ENCODE results near the gene C3. TPM values are rescaled to one million over a fixed set of nuclear protein-coding genes. Genes with fewer than 3 reads are reported as not detected.

The C3 gene
- total RNA-seq, 4 donors from 2014 or later: 393 to 1,020 (median 677) TPM

- TF ChIP-seq POLR2AphosphoS5 (IDR thresholded peaks at IDR 0.05) (no peak), EP300 (IDR thresholded peaks at IDR 0.05) (no peak), CTCF (IDR thresholded peaks at IDR 0.05) (no peak)
- intact Hi-C loops (cut with DNase I): no loop called here
- no peak for DNase-seq (ENCODE audit: extremely low spot score)
Observed at GRCh38 chr19:6705931-6706632, 14.4 kb downstream of the C3 start.

DNA sequence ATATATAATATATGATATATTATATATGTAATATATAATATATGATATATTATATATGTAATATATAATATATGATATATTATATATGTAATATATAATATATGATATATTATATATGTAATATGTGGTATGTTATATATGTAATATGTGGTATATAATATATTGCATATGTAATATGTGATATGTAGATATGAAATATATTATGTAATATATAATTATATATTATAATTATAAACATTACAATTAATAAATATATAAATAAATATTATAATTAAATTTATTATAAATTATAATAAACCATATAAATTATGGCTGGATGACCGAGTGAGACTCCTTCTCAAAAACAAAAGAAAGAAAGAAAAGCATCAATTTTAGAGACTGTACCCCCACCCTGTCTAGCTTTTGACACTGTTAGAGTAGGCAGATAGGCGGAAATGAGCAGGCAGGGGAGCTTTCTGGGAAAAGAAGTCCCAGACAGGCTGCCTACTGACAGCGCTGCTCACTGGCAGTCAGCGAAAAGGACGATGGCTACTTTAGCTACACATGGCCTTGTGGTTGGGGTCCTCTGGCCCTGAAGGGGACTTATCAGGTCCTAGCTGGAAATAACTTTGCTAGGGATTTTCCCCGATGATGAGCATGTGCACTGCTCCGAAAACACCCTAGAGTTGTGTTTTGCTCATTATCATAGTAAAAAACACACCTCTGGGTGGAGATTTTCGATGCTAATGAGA lies 19.7 kb downstream of the C3 start:
- H3K4me3 ChIP-seq: no peak overlapping the region
- DNase-seq (ENCODE audit: extremely low spot score): no peak
- TF ChIP-seq CTCF (IDR thresholded peaks at IDR 0.05): no peak
- no peak for TF ChIP-seq EP300 (IDR thresholded peaks at IDR 0.05)
- TF ChIP-seq POLR2A (IDR thresholded peaks at IDR 0.05; ENCODE audit: low read depth): no peak
- no peak for TF ChIP-seq POLR2AphosphoS5 (IDR thresholded peaks at IDR 0.05)
- no peak overlapping the region for H3K27ac ChIP-seq (replicated peaks in 1 of 4)
- no peaks in the 10 kb centered on the region for H3K4me1 ChIP-seq
- H3K27me3 ChIP-seq: peaks cover 0 to 10% (median 0%) of the 10 kb centered on the region in 4 donors
- no peaks in the 10 kb centered on the region for H3K9me3 ChIP-seq
- peaks cover 0 to 14% (median 0%) of the 10 kb centered on the region in 4 donors for H3K36me3 ChIP-seq
- intact Hi-C loops (cut with DNase I): no loop called here
- 87% methylated on average over 8 of the region's 8 CpGs for WGBS

More at GRCh38 chr19:6705931-6706632, 14.4 kb downstream of the C3 start:
- Histone ChIP-seq H3K4me1 (peaks cover 0 to 9% (median 2%) of the 10 kb centered on the region in 4 donors), H3K36me3 (peaks cover 0 to 12% (median 7%) of the 10 kb centered on the region in 4 donors), H3K27ac (replicated peaks in 1 of 4) (no peak overlapping the region), H3K27me3 (peaks cover 0 to 53% (median 5%) of the 10 kb centered on the region in 4 donors), H3K4me3 (no peak overlapping the region), H3K9me3 (no peaks in the 10 kb centered on the region)
- WGBS: 81% methylated on average over 11 of the region's 11 CpGs

DNA sequence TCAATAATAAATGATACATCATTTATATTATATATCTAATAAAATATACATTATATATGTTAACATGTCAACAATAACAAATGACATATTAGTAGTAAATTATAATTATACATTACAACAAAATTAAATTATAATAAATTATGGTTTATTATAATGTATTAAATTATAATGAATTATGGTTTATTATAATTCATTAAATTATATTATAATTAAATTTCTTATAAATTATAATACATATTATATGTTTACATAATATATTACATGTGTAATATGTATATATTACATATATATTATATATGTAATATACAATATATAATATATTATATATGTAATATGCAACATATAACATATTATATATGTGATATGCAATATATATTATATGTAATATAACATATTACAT lies 20.5 kb downstream of the C3 start:
- DNase-seq (ENCODE audit: extremely low spot score): no peak
- intact Hi-C loops (cut with DNase I): no loop called here
- TF ChIP-seq EP300 (IDR thresholded peaks at IDR 0.05) (no peak), POLR2A (IDR thresholded peaks at IDR 0.05; ENCODE audit: low read depth) (no peak), POLR2AphosphoS5 (IDR thresholded peaks at IDR 0.05) (no peak), CTCF (IDR thresholded peaks at IDR 0.05) (no peak)
- no peak overlapping the region for H3K27ac ChIP-seq (replicated peaks in 1 of 4)
- peaks cover 0 to 14% (median 0%) of the 10 kb centered on the region in 4 donors for H3K36me3 ChIP-seq
- H3K9me3 ChIP-seq: no peaks in the 10 kb centered on the region
- no peaks in the 10 kb centered on the region for H3K4me1 ChIP-seq
- no peak overlapping the region for H3K4me3 ChIP-seq
- H3K27me3 ChIP-seq: peaks cover 0 to 10% (median 0%) of the 10 kb centered on the region in 4 donors

DNA sequence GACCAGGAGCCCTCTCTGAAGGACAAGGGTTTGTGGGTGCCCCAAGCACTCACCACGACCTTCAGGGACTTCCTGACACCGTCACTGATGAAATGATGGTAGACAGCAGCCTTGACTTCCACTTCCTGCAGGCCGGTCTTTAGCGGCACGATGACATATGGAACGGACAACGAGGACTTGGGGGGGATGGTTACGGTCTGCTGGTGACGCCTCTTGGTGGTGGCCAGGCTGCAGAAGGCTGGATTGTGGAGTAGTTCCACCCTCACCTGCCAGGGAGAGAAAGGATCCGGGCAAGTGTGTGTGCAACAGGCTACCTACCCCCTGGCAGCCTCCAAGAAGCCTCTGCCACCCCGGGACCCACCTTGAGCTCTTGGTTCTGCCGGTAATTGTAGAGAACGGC lies 23.2 kb downstream of the C3 start:
- Histone ChIP-seq H3K4me3 (no peak overlapping the region), H3K27ac (replicated peaks in 1 of 4) (no peak overlapping the region), H3K4me1 (no peaks in the 10 kb centered on the region), H3K9me3 (no peaks in the 10 kb centered on the region), H3K27me3 (peaks cover 0 to 27% (median 0%) of the 10 kb centered on the region in 4 donors), H3K36me3 (peaks cover 0 to 23% (median 4%) of the 10 kb centered on the region in 4 donors)
- 76% methylated on average over 12 of the region's 13 CpGs for WGBS
- intact Hi-C loops (cut with DNase I): no loop called here
- no peak for DNase-seq (ENCODE audit: extremely low spot score)
- TF ChIP-seq POLR2A (IDR thresholded peaks at IDR 0.05; ENCODE audit: low read depth): no peak

DNA sequence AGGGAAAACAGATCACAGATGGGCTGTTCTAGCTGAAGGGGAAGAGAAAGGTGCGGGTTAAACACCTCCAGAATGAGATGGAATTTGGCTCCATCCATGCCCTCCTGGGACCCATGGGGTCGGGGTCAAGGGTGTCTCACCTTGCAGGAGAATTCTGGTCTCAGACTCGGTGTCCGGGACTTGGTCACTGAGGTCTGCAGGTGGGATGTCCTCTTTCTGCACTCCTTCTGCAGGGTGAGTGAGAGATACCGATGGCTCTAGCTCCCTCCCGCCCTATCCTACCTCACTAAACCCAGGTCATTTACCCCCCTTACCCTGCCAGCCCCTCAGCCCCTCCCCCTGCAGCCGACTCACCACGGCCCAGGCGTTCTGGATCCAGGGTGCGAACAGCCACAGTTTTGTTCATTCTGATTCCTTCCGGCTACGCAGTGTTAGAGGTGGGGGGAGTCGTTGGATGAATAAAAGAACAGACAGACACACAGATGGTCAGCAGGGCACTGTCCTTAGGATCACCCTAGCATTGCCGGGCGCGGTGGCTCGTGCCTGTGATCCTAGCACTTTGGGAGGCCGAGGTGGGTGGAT lies 24.1 kb downstream of the C3 start:
- Histone ChIP-seq H3K4me3 (no peak overlapping the region), H3K36me3 (peaks cover 0 to 22% (median 4%) of the 10 kb centered on the region in 4 donors), H3K9me3 (no peaks in the 10 kb centered on the region), H3K27me3 (peaks cover 0 to 27% (median 0%) of the 10 kb centered on the region in 4 donors), H3K27ac (replicated peaks in 1 of 4) (no peak overlapping the region), H3K4me1 (no peaks in the 10 kb centered on the region)
- DNase-seq (ENCODE audit: extremely low spot score): no peak
- intact Hi-C loops (cut with DNase I): no loop called here
- 73% methylated on average over 18 of the region's 18 CpGs for WGBS
- TF ChIP-seq CTCF (IDR thresholded peaks at IDR 0.05) (no peak), EP300 (IDR thresholded peaks at IDR 0.05) (no peak), POLR2A (IDR thresholded peaks at IDR 0.05; ENCODE audit: low read depth) (no peak), POLR2AphosphoS5 (IDR thresholded peaks at IDR 0.05) (no peak)

All from esophagus muscularis mucosa (tissue), 4 donors.